ENCODE measurements around the gene KCNQ1.

KCNQ1 gene

DNA sequence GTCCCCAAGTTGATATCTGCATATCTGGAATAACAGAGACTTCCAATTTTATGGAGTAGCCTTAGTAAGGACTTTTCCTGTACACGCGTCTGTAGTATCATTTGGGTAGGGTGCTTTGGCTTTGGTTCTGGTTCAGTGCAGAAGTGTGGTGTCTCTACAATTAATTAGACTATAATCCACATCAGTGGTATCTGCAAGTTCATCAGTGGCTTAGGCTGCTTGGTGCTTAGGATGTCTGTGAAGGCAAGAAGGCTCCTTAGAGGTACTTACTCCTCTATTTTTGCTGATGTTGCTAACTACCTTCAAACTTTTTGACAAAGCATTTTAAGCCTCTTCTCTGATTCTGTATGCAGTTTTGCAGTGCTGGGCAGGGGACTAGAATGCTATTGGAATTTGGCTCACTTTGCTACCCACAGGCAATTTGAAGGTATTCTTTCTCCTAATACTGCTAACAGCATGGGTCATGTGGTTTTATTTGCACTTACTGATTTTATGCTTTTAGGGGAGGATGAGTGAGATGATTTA, 205.6 kb downstream of the KCNQ1 start:
- H3K9ac ChIP-seq (ENCODE audit: low read depth, low read length), result no peak overlapping the region
- peaks cover 88% of the 10 kb centered on the region for H3K9me3 ChIP-seq (ENCODE audit: control insufficient read depth, insufficient read depth, low read length)
- H3K4me1 ChIP-seq (ENCODE audit: control insufficient read depth, insufficient read depth, low read length), result no peaks in the 10 kb centered on the region
- H3K36me3 ChIP-seq (ENCODE audit: control insufficient read depth, insufficient read depth, low read length), result no peaks in the 10 kb centered on the region
- no peak overlapping the region for H3K27ac ChIP-seq (ENCODE audit: low read depth, low read length)
- H3K4me3 ChIP-seq (ENCODE audit: low read depth, low read length), result no peak overlapping the region
- peaks cover 90% of the 10 kb centered on the region for H3K27me3 ChIP-seq (ENCODE audit: control insufficient read depth, insufficient read depth, low read length)

- 0 out of 2 replicates have a peak overlapping the region, but pooled peaks have one; percentile 4 for H3K4me3 ChIP-seq (ENCODE audit: low read depth, low read length)
- H3K4me1 ChIP-seq (ENCODE audit: control insufficient read depth, insufficient read depth, low read length), result no peaks in the 10 kb centered on the region
- H3K36me3 ChIP-seq (ENCODE audit: control insufficient read depth, insufficient read depth, low read length), result no peaks in the 10 kb centered on the region
- H3K27me3 ChIP-seq (ENCODE audit: control insufficient read depth, insufficient read depth, low read length), result peaks cover 88% of the 10 kb centered on the region
- no peak overlapping the region for H3K27ac ChIP-seq (ENCODE audit: low read depth, low read length)
- H3K9me3 ChIP-seq (ENCODE audit: control insufficient read depth, insufficient read depth, low read length), result peaks cover 84% of the 10 kb centered on the region
- H3K9ac ChIP-seq (ENCODE audit: low read depth, low read length), result no peak overlapping the region
Observed at GRCh38 chr11:2651054-2651617, 206.3 kb downstream of the KCNQ1 start.

DNA sequence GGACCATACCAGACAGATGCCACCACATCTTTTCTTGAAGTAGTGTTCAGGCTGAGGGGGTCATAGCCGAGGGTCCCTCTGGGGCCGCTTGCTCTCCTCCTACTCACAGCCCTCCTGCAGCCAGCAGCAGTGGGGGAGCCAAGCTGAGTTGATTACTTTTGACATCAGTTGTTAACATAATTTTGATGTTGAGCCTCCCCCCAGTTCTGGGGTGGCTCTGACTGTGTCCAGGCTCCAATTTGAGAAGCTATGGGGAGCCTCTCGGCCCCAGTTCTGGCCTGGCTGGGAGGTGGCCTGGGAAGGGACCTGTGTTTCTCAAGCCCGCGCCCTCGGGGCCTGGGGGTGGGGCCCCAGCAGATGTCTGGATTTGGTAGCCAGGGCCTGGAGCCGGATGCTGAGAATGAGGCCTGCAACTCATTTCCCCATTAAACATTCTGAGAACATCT, 207.0 kb downstream of the KCNQ1 start:
- peaks cover 84% of the 10 kb centered on the region for H3K9me3 ChIP-seq (ENCODE audit: control insufficient read depth, insufficient read depth, low read length)
- no peaks in the 10 kb centered on the region for H3K4me1 ChIP-seq (ENCODE audit: control insufficient read depth, insufficient read depth, low read length)
- no peak overlapping the region for H3K9ac ChIP-seq (ENCODE audit: low read depth, low read length)
- no peak overlapping the region for H3K27ac ChIP-seq (ENCODE audit: low read depth, low read length)
- H3K4me3 ChIP-seq (ENCODE audit: low read depth, low read length), result no peak overlapping the region
- no peaks in the 10 kb centered on the region for H3K36me3 ChIP-seq (ENCODE audit: control insufficient read depth, insufficient read depth, low read length)
- peaks cover 88% of the 10 kb centered on the region for H3K27me3 ChIP-seq (ENCODE audit: control insufficient read depth, insufficient read depth, low read length)

- Histone ChIP-seq H3K27ac (ENCODE audit: low read depth, low read length) (no peak overlapping the region), H3K9ac (ENCODE audit: low read depth, low read length) (no peak overlapping the region), H3K9me3 (ENCODE audit: control insufficient read depth, insufficient read depth, low read length) (peaks cover 84% of the 10 kb centered on the region), H3K36me3 (ENCODE audit: control insufficient read depth, insufficient read depth, low read length) (no peaks in the 10 kb centered on the region), H3K4me1 (ENCODE audit: control insufficient read depth, insufficient read depth, low read length) (no peaks in the 10 kb centered on the region), H3K27me3 (ENCODE audit: control insufficient read depth, insufficient read depth, low read length) (peaks cover 89% of the 10 kb centered on the region), H3K4me3 (ENCODE audit: low read depth, low read length) (no peak overlapping the region)
Observed at GRCh38 chr11:2652333-2653197, 207.8 kb downstream of the KCNQ1 start.

- H3K36me3 ChIP-seq (ENCODE audit: control insufficient read depth, insufficient read depth, low read length), result no peaks in the 10 kb centered on the region
- no peak overlapping the region for H3K27ac ChIP-seq (ENCODE audit: low read depth, low read length)
- H3K9ac ChIP-seq (ENCODE audit: low read depth, low read length), result no peak overlapping the region
- peaks cover 89% of the 10 kb centered on the region for H3K27me3 ChIP-seq (ENCODE audit: control insufficient read depth, insufficient read depth, low read length)
- H3K9me3 ChIP-seq (ENCODE audit: control insufficient read depth, insufficient read depth, low read length), result peaks cover 84% of the 10 kb centered on the region
- H3K4me1 ChIP-seq (ENCODE audit: control insufficient read depth, insufficient read depth, low read length), result no peaks in the 10 kb centered on the region
- H3K4me3 ChIP-seq (ENCODE audit: low read depth, low read length), result no peak overlapping the region
Observed at GRCh38 chr11:2653198-2653551, 208.4 kb downstream of the KCNQ1 start.

DNA sequence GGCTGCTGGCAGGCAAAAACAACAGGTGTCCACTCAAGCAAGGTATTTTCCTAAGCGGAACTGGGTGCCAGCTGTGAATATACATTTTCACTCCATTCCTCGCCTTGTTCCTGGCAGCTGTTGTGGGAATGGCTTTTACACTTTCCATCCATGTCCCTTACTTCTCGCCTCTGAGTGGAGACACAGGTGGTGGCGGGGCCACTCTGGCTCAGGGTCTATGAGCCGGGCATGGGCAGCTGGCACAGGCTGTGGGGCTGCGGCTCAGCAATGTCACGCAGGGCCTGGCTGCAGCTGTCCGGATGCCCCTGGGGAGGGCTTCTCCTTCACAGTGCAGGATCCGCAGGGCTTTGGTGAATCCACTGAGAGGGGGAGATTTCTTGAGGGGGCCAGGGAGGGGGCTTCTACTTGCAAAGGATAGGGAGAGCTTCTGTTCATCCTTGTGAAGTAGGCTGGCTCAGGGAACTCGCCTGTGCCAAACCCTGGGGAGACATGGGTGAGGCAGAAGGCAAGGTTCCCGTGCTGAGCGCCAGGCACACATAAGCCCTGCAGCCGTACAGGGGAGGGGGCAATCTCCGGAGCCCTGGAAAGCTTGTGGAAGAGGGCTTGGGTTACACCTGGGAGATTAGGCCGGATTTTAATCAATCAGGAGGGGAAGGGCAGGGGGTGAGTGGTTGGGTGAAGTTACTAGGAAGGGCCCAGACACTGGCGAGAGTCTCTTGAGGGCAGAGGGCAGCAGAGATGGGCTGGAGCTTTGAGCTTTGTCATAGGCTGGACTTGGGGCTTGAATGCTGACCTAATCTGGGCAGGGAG, 209.3 kb downstream of the KCNQ1 start:
- Histone ChIP-seq H3K4me1 (ENCODE audit: control insufficient read depth, insufficient read depth, low read length) (no peaks in the 10 kb centered on the region), H3K4me3 (ENCODE audit: low read depth, low read length) (no peak overlapping the region), H3K9ac (ENCODE audit: low read depth, low read length) (no peak overlapping the region), H3K27me3 (ENCODE audit: control insufficient read depth, insufficient read depth, low read length) (peaks cover 88% of the 10 kb centered on the region), H3K27ac (ENCODE audit: low read depth, low read length) (no peak overlapping the region), H3K9me3 (ENCODE audit: control insufficient read depth, insufficient read depth, low read length) (peaks cover 85% of the 10 kb centered on the region), H3K36me3 (ENCODE audit: control insufficient read depth, insufficient read depth, low read length) (no peaks in the 10 kb centered on the region)

DNA sequence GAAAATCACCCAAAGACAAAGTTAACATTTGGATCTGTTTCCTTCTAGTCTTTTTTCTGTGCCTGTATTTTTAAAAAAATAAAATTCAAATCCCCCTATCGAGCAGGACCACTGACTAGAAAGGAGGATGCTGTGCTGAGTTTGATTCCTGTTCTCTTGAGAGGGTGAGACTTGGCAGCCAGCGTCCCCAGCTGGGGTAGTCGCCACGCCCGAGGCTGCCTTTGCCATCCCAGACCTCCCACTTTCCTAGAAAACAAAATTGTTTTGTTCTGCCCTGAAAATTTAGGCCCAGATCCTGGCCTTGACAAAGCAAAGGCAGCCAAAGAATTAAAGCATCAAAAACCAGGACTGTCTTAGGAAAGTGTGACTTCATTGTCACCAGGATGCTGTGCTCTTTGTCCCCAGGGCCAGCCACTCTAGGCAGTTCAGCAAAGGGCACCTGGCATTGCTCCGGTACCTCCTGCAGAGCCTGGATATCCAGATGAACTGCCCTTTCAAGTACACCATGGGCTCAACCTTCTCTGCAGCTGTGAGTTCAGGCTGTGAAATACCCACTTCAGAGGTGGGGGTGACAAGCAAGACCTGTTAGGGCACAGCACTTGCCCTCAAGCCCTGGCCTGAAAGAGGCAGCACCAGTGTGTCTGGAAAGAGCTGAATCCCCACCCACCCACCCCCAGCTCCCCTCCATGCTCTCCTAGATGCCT, 210.4 kb downstream of the KCNQ1 start:
- Histone ChIP-seq H3K4me3 (ENCODE audit: low read depth, low read length) (no peak overlapping the region), H3K27me3 (ENCODE audit: control insufficient read depth, insufficient read depth, low read length) (peaks cover 78% of the 10 kb centered on the region), H3K9me3 (ENCODE audit: control insufficient read depth, insufficient read depth, low read length) (peaks cover 85% of the 10 kb centered on the region), H3K4me1 (ENCODE audit: control insufficient read depth, insufficient read depth, low read length) (no peaks in the 10 kb centered on the region), H3K36me3 (ENCODE audit: control insufficient read depth, insufficient read depth, low read length) (no peaks in the 10 kb centered on the region), H3K9ac (ENCODE audit: low read depth, low read length) (no peak overlapping the region), H3K27ac (ENCODE audit: low read depth, low read length) (no peak overlapping the region)

DNA sequence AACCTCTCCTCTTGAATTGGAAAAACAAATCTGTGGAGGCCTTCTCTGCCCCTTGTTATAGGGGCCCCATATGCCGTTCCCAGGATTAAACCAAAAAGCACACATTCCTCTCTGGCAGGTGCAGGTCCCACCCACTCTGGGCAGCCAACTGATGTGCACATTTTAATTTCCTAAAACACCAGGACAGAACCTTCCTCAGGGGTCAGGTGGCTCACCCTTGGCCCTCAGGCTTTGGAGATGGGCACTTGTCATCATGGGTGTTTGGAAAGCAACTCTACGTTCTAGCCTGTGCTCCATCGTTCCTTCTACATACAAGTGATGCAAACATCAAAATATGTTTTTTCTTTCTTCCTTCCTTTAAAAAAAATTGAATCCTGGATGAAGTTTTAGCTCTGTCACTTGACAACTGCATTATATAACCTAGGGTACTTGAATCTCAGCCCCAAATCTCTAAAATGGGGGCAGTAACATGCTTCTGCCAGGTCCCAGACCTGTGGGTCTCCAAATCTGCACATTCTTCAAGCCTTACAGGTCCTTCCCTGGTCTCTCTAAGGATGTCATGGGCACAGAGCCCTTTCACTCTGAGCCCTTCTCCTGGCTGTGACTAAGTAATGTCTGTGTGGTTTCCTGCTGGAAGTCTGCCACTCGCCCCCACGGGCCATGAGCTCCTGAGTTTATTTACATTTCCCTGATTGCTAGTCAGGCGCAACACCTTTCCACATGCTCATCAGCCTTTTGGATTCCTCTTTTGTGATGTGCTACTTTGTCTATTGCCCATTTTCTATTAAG, 211.2 kb downstream of the KCNQ1 start:
- H3K9ac ChIP-seq (ENCODE audit: low read depth, low read length), result no peak overlapping the region
- no peaks in the 10 kb centered on the region for H3K4me1 ChIP-seq (ENCODE audit: control insufficient read depth, insufficient read depth, low read length)
- H3K36me3 ChIP-seq (ENCODE audit: control insufficient read depth, insufficient read depth, low read length), result no peaks in the 10 kb centered on the region
- H3K27ac ChIP-seq (ENCODE audit: low read depth, low read length), result no peak overlapping the region
- no peak overlapping the region for H3K4me3 ChIP-seq (ENCODE audit: low read depth, low read length)
- peaks cover 83% of the 10 kb centered on the region for H3K9me3 ChIP-seq (ENCODE audit: control insufficient read depth, insufficient read depth, low read length)
- peaks cover 73% of the 10 kb centered on the region for H3K27me3 ChIP-seq (ENCODE audit: control insufficient read depth, insufficient read depth, low read length)

DNA sequence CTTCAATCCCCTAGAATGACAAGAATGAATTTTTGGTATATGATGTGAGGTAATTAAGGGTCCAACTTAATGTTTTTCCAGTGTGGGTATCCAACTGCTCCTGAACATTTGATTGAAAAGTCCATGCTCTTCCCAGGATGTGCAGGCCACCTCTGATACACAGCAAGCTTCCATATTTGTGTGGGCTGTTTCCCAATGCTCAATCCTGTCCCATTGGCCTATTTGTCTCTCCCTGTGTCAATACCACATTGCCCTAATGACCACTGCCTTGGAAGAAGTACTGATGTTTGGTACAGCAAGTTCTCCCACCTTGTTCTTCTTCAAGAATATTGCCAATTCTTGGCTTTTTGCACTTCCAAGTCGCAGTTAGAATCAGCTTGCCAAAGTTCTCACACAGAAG, 212.1 kb downstream of the KCNQ1 start:
- no peaks in the 10 kb centered on the region for H3K36me3 ChIP-seq (ENCODE audit: control insufficient read depth, insufficient read depth, low read length)
- H3K4me3 ChIP-seq (ENCODE audit: low read depth, low read length), result no peak overlapping the region
- H3K4me1 ChIP-seq (ENCODE audit: control insufficient read depth, insufficient read depth, low read length), result no peaks in the 10 kb centered on the region
- no peak overlapping the region for H3K27ac ChIP-seq (ENCODE audit: low read depth, low read length)
- H3K9me3 ChIP-seq (ENCODE audit: control insufficient read depth, insufficient read depth, low read length), result peaks cover 80% of the 10 kb centered on the region
- peaks cover 65% of the 10 kb centered on the region for H3K27me3 ChIP-seq (ENCODE audit: control insufficient read depth, insufficient read depth, low read length)
- no peak overlapping the region for H3K9ac ChIP-seq (ENCODE audit: low read depth, low read length)
